HG02588 (cell line): Measurements from ENCODE around the gene HK2.
"Not testable (repeated sequence)": the region's sequence is repeated elsewhere in the genome, so short reads cannot be mapped to it uniquely, and the experiment has no call there.

ENCODE experiments used
- ATAC-seq: cut with Tn5 transposase; IDR thresholded peaks from one replicate; pipeline ENCODE4 v1.9.1; 2021; ENCODE audit warnings: mild to moderate bottlenecking, moderate library complexity; ENCODE audit not compliant: unreplicated experiment

HK2 gene

DNA sequence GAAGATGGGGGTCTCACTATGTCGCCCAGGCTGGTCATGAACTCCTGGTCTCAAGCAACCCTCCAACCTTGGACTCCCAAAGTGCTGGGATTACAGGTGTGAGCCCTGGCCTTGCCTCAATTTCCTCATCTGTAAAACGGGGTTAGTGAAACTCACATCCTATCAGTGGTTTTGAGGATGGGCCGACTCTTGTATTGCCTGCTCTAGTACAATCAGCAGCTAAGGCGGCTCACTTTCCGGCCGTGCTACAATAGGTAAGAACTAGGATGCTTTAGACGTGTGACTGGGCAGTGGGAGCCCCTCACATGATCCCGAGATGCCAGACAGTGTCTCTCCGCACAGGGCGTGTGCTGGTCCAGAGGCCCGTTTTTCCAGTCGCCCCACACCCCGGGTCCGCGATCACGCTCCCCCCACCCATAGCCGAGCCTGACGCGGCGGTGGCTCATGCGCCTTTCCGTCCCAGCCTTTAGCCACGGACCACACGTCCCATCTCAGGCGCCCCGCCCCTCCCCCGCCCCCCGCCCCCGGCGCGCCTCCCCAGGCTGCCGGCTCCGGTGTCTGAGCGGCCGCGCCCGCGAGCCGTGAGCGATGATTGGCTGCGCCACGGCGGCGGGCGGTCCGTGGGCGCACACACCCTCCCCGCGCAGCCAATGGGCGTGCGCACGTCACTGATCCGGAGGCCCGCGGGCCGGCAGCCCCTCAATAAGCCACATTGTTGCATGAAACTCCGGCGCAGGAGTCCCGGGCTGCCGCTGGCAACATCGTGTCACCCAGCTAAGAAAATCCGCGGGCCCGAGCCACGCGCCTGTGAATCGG, at the start of gene HK2:
Gene HK2 (plus strand): TSS at position 710 of the 816 bp plus-strand sequence. CDS start 454 bp downstream, outside the sequence.
- ATAC-seq: peak; percentile 81

DNA sequence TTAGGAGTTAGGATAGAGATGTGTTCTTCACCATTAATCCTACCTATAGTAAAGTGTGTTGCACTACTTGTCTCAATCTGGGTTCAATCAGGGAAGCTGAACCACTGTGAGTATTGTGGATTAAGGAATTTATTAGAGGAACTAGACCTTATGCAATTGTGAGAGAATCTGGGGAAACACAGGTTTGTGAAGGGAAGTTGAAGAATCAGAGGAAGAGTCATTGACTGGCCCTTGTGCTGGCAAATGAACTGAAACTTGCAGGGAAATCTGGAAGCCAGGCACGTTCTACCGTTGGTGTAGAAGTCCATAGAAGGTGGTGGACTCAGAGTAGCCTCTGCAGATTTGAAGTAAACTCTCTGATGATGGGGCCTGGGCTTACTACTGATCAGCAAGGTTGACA, 44.7 kb upstream of the HK2 start:
- ATAC-seq: no peak

DNA sequence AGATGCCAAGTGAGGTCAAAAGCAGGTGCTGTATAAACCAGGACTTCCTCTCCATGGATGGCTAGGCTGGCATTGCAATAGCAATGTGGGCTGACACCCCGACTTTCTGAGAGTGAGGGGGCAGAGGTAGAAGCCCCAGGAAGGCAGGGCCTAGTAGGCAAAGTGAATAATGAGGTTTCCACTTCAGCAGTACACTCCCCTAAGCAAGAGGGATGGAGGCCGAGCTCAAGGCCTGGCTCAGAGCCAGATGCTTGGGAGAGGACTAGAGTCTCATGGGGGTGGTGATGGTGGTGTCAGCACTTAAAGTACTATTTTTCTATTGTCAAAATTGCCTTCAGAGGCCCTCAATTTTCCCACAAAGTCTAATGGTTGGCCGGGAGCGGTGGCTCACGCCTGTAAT, 41.6 kb upstream of the HK2 start:
- ATAC-seq: no peak

DNA sequence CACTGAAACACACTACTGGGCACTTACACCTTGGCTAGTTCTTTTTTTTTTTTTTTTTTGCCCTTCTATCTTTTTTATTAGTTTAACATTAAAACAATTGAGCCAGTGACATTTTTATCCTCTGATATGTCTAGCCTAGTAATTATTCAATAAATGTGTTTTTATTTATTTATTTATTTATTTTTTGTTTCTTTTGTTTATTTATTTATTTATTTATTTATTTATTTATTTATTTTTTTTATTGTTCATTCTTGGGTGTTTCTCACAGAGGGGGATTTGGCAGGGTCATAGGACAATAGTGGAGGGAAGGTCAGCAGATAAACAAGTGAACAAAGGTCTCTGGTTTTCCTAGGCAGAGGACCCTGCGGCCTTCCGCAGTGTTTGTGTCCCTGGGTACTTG, 39.0 kb upstream of the HK2 start:
- ATAC-seq: not testable (repeated sequence)

DNA sequence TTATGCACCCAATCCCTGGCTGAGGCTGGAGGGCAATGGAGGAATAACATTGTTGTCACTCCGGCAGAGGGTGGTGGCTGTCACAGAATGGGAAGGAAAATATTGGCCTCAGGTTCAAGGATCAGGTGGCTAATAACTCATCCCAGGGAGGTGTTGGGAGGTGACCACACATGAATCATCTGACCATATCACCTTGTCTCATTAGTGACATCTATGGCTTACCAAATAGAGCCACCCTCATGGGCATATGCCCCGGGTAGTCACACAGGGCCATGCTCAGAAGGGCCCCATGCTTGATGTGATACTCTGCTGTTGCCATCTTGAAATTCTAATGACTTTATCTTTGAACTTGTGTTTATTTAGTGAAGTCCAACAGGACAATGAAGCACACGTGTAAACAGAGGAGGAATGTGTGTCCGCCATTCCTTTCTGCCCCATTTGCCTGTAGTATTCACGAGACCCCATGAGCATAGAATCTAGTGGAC, 27.5 kb upstream of the HK2 start:
- no peak for ATAC-seq

DNA sequence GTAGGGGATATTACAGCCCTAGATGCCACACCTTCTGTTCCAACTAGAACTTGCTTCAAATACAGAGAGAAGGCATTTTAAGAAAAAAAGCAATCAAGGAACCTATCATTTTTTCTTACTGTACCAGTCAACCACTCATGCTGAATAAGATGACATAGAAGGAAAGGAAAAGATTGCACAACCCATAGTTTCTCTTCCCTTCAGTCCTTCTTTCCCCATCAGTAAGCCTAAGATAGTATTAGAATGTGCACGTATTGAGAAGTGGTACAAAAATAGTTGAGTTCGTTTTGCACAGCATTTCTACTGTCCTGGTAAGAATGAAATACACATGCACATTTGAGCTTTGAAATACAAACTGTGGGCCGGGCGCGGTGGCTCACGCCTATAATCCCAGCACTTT, 27.0 kb upstream of the HK2 start:
- ATAC-seq: no peak

DNA sequence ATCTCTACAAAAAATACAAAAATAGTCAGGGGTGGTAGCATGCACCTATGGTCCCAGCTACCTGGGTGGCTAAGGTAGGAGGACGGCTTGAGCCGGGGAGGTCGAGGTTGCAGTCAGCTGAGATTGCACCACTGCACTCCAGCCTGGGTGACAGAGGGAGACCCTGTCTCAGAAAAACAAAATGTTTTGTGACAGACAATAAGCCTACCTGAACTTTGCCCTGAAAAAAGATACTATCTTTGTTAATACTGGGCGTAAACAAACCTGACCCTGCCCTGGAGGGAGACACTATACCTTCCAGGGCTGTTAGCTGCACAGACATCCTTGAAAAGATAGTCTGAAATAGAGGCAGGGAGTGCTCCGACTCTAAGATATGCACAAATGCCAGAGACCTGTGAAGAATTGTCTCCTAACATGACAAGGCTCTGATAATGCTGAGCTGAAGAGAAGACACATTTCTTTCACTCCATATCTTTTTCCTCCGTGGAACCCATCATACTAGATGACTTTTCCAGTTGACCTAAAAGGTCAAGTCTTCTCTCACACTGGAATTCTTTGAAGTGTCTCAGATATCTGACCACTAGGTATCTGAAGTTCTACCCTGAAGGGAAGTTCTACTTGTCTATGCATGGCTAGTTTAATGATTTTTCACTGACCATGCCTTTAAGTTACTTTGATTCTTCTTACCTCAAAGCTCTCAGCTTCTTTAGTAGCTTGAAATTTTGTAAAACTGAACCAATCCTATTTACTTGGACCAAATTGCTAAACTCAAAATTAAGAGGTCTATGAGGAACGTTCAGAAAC, 20.9 kb upstream of the HK2 start:
- no peak for ATAC-seq

DNA sequence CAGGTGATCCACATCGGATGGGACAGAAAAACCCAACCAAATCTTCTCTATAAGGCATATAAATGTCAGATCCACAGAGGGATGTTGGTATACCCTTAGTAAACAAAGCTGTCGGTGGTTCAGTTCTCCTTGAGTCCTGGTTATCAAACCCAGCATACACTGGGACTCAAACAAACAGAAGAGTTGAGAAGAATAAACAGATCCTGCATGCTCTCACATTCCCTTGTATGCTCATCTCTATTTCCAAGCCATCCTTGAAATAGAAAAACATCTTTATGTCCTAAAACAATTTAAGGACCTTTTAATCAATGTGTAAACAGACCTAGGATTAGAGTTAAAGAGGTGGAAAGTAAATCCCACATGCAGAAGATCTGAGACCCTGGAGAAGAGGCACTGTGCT, 19.8 kb upstream of the HK2 start:
- no peak for ATAC-seq

DNA sequence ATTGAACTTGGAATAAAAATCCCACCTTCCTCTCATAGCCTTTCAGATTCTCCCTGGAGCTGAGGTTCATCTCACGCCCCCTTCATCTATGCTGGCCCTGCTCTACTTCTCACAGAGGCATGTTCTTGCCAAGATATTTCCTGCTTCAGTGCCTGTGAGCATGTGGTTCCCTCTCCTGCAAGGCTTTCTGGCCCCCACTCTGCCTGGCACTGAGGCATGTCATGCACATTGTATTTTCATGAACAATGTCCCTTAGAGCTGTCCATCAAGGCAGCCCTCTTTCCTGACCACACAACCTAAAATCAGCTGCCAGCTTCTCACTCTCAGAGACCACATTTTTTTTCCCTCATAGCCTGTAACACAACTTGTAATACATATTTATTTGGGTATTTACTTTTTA, 18.0 kb upstream of the HK2 start:
- ATAC-seq: no peak

DNA sequence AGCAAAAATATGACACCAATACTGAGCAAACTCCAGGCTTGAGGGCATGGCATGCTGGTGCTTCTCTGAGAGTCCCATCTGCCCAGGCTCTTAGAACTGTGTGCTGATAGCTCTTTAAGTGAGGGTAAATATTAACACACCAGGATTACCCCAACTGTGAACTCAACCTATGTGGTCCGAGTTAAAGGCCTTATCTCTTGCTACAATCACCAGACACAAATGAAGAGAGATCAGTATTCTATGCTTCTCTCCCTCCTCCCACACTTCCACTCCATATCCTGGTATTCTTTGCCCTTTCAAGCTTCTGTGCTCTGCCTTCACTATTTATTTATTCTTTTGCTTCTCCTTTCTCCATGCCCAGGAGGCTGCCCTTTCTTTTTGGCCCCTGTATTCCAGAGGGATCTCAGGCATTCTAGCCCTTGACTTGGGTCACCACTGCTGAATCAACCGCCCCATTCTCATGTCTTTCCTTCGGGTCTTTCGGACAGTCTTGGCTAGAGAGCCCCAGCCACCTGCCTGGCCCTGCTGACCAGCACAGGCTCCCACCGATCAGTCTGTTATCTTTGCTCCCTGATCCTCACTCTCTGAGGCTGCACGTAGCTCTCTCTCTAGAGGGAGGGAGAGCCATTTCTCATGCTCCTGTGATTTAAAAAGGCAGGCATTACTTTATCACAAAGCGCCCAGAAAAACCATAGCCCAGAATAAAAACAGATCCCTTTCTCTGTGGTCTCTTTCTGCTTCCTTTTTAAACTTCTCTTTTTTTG, 17.2 kb upstream of the HK2 start:
- ATAC-seq: no peak

DNA sequence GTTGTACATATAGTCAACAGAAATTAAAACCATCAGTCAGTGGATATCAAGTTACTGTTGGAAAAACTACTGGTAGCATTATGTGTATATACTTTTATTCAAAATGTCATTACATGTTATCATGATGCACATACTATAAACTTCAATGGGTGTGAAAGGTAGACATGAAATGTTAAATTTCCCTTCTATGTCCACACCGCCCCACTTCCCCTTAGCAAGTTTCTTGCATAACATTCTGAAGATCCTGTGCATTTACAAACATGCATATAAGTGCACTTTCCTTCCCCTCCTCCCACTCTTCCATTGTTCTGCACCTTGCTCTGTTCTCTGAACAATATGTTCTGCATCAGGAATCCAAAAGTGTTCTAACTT, 16.6 kb upstream of the HK2 start:
- no peak for ATAC-seq

DNA sequence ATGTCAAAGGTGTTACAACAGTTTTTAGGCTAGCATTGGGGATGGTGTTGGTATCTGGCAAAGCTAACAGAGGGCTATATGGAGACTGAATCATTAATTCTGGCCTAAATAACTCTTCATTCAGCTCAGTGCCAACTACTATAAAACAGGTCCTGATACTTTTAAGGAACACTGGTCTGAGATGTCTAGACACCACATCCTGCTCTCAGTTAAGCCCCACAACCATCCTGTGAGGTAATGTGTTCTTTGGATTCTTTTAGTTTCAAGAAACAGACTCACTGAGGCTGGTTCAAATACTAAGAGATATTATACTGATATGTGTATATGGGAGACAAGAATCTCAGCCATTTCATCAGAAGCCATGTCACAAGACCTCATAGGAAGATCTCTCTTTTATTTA, 14.2 kb upstream of the HK2 start:
- no peak for ATAC-seq

DNA sequence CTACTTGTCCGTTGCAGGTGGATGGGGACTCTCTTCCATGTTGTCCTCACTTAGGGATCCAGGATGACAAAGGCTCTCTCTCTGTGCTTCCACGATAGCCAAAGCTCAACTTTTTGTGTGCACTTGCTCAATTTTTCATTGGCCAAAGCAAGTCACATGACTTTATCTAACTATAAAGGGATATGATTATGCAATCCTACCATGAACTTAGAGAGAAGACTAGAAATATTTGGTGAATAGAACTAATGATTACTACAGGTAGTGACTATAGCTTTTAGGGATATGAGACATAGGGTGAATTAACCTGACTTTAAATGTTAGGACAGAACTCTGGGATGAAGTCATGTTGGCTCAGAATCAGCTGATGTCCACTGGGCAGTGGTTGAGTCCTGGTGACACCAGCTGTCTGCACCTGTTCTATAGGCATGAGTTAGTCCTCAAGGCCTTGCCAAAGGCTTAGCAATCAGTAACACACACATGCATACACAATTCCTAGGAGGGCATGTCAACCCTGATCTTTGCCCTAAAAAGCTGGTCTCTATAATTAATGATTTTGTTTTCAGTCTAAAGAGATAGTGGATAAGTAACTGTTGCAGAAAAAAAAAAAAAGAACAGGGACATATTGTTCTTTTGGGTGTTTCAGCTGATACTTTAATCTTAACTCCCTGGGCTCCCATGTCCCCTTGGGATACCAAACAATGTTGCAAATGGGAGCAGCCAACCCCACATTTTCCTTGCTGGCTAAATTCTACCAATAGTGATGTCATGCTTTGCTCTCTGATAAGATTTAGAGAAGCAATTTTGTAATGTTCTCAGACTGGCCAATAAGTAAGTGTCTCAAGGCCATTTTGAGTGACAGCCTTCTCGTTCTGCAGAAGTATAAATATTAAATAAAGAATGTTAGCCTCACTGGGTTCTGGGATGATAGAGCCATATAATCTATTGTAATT, 12.5 kb upstream of the HK2 start:
- no peak for ATAC-seq

DNA sequence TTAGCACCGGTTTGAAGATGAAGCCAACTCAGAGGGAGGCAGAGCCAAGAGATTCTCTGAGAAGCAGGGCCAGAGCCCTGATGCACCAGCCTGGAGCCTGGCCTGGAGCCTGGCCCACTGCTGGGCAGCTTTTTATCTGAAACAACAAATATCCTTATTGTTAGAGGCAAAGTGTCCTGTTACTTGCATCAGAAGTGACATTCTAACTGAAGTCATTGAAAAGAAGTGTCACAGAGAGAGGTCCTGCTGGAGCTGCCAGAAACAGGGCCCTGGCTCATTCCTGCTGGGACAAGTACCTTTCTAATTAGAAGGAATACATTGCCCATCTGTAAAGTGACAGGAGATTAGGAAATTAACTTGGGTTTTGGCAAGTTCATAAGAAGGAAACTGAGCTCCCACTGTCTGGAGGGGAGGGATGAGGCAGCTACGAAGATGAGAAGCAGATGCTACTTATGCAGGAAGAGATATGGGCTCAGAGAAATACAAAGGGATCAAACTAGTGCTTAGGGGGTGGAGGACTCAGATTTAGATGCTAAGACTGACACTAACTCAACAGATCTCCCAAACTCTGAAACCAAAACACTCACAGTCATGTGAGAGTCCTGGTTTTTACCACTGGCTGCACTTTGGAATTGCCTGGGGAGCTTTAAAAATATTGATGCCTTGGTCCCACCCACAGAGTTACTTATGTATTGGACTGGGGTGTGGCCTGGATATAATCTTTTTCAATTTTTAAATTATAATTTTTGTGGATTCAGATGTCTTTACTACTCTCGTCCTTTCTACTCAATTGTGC, 11.0 kb upstream of the HK2 start:
- ATAC-seq: no peak

DNA sequence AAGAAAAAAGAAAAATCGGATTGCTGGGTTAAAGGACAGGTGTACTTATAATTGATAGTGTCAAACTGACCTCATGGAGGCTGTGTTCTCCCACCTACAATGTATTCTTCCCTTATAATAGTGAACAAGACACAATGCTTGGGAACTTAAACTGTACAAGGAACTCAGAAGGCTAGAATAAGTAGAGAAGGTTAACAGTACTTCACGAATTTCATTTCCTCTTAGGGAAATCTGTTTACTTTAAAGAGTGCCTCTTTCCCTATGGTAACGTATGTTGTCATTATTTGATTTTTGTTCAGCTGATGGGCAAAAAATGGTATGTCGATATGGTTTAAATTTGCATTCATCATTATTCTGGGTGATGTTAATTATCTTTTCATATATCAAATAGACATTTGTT, 9.2 kb upstream of the HK2 start:
- no peak for ATAC-seq

DNA sequence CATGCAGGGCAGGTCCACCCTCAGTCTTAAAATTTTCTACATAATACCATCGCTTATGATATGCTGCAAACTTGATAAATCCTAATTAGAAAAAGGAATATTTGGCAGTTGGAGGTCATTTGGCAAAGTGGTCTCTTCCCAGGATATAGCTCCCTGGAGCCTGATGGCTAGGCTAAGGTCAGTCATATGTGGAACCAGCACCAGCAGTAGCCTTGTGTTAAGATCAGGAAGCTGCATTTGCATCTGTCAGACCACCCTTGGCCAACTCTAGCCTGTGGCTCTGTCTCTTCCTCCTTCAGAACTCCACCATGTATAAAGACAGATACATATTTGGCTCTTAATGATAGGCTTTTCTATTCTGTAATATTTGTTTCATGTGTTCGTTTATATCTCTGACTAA, 5.4 kb upstream of the HK2 start:
- no peak for ATAC-seq

DNA sequence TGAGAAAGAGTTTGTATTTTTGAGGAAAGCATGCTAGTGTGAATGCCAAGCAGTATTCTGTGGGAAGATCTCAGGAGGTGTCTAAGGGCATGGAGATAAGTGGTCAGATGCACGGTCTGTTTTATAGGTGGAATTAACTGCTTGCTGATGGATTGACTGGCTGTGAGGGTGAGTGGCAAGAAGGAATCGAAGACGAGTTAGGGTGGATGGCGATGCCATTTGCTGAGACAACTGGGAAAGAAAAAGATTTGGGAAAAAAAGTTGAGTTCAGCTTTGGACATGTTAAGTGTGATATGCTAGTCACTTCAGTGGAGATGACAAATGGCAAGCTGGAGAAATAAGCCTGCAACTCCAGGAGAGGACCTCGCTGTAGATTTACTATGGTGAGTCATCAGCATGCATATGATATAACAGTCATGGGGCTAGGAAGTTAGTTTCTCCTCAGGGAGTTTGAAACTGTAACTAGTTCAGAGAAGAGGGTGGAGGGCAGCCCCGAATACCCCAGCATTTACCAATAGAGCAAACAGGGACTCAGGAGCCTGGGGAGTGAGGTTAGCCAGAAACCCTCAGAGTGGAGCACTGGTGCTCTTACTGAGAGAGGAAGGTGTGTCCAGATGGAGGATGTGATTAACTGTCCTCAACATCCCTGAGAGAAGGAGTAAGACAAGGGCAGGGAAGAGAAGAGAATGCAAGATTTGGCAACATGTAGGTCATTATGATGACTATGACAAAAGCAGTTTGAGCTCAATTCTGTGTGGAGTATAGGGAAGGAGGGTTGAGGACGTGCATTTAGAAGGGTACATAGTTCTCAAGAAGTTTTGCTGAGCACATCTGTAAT, 2.0 kb upstream of the HK2 start:
- no peak for ATAC-seq

DNA sequence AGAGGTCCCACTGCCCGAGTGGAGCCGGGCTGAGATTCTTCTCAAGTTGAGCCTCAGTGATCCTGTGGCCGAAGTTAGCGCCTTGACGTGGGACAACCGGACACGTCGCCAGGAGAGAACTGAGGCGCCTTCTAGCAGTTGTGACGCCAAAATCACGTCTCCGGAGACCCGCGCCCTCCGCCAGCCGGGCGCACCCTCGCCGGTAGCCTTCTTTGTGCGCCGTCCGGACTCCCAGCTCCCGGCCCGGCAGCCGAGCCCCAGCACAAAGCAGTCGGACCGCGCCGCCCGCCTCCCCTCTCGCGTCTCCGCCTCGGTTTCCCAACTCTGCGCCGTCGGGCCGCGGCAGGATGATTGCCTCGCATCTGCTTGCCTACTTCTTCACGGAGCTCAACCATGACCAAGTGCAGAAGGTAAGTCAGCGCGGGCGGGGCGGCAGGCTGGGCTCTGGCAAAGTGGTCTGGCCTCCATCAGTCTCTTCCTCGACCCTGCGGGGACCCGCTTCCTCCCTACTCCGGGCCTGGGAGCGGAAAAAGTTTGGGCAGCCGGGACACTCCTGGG, 386 bp downstream of the HK2 start:
- ATAC-seq: peak; percentile 7
